ENCODE results near the gene CCSER1.

The CCSER1 gene

GRCh38 chr4:90118527-90119195 is 8.5 kb upstream of the CCSER1 start:
- no peak for DNase-seq (ENCODE audit: low read depth)
- TF ChIP-seq, protein P1, sequence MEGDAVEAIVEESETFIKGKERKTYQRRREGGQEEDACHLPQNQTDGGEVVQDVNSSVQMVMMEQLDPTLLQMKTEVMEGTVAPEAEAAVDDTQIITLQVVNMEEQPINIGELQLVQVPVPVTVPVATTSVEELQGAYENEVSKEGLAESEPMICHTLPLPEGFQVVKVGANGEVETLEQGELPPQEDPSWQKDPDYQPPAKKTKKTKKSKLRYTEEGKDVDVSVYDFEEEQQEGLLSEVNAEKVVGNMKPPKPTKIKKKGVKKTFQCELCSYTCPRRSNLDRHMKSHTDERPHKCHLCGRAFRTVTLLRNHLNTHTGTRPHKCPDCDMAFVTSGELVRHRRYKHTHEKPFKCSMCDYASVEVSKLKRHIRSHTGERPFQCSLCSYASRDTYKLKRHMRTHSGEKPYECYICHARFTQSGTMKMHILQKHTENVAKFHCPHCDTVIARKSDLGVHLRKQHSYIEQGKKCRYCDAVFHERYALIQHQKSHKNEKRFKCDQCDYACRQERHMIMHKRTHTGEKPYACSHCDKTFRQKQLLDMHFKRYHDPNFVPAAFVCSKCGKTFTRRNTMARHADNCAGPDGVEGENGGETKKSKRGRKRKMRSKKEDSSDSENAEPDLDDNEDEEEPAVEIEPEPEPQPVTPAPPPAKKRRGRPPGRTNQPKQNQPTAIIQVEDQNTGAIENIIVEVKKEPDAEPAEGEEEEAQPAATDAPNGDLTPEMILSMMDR (conservative IDR thresholded peaks at IDR 0.05; ENCODE audit: low read depth, low read length): no peak
- H3K4me3 ChIP-seq (ENCODE audit: low read length): no peak overlapping the region

DNA sequence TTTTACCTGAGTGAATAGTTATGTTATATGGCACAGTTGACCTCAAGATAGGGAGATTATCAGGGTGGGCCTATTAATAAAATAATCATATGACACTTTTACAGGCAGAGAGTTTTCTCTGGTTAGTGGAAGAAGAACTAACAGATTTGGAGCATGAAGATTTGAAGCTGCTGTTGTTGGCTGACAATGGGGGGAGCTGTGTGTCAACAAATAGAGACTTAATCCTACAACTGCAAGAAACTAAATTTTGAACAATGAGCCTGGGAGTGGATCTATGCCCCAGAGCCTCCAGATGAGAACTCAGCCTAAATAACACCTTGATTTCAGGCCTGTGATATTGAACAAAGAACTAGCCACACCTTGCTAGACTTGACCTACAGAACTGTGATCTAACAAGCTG is 7.2 kb upstream of the CCSER1 start:
- TF ChIP-seq, protein P1 (conservative IDR thresholded peaks at IDR 0.05; ENCODE audit: low read depth, low read length): no peak
- H3K4me3 ChIP-seq (ENCODE audit: low read length): no peak overlapping the region
- no peak for DNase-seq (ENCODE audit: low read depth)

DNA sequence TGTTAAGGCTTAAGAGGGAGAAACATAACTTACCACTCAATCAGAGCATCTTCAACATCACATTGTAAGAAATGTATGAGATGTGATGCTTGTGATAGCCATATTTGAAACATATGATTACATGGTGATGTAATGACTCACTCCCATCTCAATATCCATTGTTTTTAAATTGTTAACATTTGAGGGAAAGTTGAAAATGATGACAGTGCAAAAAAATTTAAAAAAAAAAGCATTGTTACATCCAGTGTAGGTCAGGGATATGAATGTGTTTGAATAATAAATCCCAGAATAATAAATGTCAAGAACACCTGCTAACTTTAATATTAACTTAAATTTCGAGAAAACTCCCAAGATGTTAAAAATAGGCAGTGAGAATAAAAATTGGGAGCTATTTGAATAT is 6.4 kb upstream of the CCSER1 start:
- no peak overlapping the region for H3K4me3 ChIP-seq (ENCODE audit: low read length)
- TF ChIP-seq, protein P1 (conservative IDR thresholded peaks at IDR 0.05; ENCODE audit: low read depth, low read length): no peak
- no peak for DNase-seq (ENCODE audit: low read depth)

GRCh38 chr4:90121676-90122354 is 5.4 kb upstream of the CCSER1 start:
- no peak for DNase-seq (ENCODE audit: low read depth)
- TF ChIP-seq, protein P1 (conservative IDR thresholded peaks at IDR 0.05; ENCODE audit: low read depth, low read length): no peak
- no peak overlapping the region for H3K4me3 ChIP-seq (ENCODE audit: low read length)

GRCh38 chr4:90122355-90122748 is 4.8 kb upstream of the CCSER1 start:
- no peak overlapping the region for H3K4me3 ChIP-seq (ENCODE audit: low read length)
- DNase-seq (ENCODE audit: low read depth): no peak
- TF ChIP-seq, protein P1 (conservative IDR thresholded peaks at IDR 0.05; ENCODE audit: low read depth, low read length): no peak

- TF ChIP-seq, protein P1 (conservative IDR thresholded peaks at IDR 0.05; ENCODE audit: low read depth, low read length): no peak
- no peak for DNase-seq (ENCODE audit: low read depth)
- H3K4me3 ChIP-seq (ENCODE audit: low read length): no peak overlapping the region
Observed at GRCh38 chr4:90124276-90124675, 2.9 kb upstream of the CCSER1 start.

DNA sequence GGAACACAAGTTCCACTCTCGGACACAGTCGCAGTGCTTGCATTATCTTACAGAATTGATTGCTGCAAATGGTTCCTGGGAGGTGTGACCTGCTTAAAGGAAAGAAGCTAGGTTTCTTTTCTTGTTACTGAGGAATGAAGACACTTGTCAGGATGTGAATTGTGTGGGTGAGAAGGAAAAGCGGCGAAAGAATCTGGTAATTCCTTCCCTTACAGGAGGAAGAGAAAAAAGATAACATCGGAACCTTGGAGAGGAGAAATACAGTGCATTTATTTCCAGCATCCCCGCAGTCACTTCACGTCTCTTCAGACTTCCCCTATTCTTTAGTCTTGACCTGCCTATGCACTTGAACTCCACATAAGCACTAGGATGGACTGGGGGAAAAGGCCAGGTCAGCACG is 389 bp upstream of the CCSER1 start:
- DNase-seq (ENCODE audit: low read depth): no peak
- TF ChIP-seq, protein P1 (conservative IDR thresholded peaks at IDR 0.05; ENCODE audit: low read depth, low read length): no peak
- H3K4me3 ChIP-seq (ENCODE audit: low read length): peak overlapping the region; percentile 74
